Dedifferentiated amniotic fluid mesenchymal stem cell (primary cell): ENCODE data around the gene TPRG1L.

Source experiments
- DNase-seq: peaks from one replicate; pipeline ENCODE4 v3.0.0-alpha.2; 2016; ENCODE audit errors: extremely low spot score

TPRG1L gene

DNA sequence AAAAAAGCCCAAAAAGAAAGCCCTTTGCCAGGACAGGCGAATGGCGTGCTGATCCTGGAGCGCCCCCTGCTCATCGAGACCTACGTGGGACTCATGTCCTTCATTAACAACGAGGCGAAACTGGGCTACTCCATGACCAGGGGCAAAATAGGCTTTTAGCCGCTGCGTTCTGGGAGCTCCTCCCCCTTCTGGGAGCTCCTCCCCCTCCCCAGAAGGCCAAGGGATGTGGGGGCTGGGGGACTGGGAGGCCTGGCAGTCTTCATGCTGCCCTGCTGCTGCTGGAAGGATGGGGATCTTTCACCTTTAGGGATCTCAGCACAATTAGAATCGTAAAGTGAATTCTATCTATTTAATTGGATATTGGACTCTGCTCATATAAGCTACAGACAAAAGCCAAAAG, 3.6 kb downstream of the TPRG1L start:
- no peak for DNase-seq

DNA sequence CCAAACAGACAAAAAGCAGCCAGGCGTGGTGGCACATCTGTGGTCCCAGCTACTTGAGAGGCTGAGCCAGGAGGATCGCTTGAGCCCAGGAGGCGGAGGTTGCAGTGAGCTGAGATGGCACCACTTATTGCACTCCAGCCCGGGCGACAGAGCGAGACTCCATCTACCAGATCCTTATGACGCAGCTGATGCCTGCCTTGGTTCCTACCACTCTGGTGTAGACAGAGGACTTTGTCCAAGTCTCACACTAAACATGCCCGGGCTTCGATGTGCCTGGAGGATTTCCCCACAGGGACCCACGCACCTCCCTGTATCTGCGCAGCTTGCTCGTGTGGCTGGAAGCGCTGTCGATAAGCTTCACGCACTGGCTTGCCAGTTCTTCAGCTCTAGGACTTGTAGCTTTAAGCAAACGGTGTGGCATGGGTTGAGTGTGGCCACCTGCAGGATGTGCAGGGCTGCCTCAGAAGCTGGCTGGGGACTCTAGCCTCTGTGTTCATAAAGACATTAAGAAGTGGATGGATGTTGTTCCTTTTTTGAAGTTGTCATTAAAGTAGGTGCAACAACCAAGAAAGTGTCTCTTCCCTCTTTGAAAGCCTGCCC, 4.8 kb downstream of the TPRG1L start:
- no peak for DNase-seq

DNA sequence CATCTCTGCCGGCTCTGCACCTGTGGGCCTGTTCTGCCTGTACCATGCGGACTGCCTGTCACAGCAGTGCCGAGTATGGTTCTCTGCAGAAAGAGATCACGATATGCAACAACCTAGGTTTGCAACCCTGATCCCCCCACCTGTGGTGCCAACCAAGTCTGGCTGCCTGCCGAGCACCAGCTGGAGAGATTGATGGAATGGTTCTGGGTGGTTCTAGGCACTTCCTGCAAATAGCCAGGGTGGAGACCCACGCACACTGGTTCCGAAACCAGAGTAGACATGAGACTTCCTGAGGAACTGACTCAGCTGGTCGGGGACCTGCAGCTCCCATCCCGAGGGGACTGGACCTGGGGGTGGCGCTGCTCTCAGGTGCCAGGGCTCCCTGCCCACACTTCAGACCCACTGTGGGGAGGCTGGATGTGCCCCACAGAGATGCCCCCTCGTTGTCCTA, 5.4 kb downstream of the TPRG1L start:
- no peak for DNase-seq

DNA sequence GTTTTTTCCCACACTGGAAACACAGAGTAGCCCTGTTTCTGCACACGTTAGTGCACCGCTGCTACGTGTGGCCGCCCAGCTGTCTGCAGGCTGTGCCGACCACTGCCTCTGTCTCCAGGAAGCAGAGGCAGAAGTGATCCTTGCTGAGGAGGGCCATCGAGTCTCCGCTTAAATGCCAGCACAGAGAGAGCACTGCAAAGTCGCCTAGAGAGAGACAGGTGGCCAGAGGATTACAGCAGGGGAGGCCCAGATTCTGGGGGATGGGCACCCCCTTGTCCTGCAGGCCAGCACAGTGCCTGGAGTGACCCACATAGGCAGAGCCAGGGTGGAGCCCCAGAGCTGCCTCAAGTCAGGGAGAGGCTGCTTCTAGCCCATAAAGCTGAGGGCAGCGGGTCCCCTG, 6.1 kb downstream of the TPRG1L start:
- no peak for DNase-seq

DNA sequence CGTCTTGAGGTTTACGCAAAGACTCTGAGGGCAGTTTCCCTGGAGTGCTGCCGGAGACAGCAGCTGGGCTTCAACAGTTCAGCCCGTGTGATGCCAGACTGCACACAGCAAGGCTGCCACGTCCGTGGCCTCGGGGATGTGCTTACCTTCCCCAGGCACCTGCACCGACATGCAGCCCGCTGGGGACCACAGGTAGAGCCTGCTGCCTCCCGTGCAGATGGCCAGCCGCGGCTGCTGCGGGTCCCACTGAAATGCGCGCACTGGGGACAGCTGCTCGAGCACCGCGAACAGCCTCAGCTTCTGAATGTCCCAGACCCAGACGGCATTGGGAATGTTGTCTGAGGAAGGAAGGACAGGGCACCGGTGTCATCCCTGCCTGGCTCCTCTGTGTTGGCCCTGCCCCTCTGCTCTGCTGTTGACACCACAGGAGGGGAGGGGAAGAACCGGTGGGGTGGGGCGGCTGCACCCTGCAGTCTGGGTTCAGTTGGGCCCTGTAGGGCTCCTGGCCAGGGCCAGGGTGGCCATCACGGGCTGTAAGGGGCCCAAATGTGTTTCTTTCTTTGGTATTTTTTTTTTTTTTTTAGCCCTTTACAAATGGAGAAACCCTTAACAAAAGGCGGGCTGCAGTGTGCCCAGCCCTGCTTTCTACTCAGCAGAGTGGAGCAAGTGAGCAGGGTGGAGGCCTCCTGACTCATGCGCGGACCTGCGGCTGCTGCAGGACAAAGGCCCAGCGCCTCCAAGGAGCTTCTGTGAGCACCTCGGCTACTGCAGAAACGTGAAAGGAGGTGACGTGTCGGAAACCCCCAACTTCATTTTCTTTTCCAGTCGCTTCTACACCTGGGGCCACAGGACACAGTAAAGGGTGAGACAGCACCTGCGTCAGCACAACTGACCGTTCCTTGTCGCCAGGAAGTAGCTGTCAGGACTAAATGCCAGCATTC, 6.8 kb downstream of the TPRG1L start:
- no peak for DNase-seq

DNA sequence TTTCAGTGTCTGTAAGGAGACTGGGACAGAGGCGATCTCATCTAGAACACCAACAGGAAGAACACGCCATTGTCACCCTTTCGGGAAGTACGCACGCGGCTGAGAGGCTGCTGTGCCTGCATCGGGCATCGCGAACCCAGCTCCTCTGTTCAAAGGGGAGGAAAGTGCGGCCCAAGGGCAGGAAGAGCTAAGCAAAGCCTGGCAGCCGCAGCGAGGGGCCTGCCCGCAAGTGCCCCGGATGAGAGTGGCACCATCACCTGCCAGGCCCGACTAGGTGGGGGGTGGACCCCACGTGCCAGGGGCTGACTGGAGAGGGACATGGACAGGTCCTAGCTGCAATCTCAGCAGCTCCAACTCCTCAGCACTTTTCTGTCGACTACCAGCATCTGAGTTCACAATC, 7.5 kb downstream of the TPRG1L start:
- no peak for DNase-seq

DNA sequence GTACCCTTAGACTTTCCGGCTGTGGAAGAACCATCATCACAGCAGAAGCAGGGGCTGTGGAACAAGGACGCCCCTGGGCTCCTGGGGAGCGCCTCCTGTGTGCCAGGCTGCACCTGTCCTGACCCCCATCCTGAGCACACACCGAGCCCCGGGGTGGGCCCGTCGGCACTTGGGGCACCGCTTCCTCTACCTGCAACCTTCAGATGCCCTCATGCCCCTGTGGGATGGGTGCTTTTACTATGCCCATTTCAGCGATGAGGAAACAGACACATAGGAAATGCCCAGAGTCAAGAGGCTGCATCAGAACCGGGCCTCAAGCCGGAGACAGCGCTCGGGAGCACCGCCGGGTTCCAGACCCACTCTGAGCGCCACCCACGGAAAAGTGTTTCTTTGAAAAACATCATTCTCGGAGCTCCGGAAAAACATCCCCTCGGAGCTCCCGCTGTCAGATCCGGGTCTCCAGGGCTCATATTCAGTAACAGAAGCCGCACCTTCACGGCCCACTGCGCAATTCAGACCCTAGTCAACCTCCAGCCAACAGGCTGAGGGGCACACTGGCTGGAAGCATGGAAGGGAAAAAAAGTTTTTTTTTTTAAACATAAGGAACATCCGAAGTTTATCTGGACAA, 8.0 kb downstream of the TPRG1L start:
- DNase-seq: no peak

DNA sequence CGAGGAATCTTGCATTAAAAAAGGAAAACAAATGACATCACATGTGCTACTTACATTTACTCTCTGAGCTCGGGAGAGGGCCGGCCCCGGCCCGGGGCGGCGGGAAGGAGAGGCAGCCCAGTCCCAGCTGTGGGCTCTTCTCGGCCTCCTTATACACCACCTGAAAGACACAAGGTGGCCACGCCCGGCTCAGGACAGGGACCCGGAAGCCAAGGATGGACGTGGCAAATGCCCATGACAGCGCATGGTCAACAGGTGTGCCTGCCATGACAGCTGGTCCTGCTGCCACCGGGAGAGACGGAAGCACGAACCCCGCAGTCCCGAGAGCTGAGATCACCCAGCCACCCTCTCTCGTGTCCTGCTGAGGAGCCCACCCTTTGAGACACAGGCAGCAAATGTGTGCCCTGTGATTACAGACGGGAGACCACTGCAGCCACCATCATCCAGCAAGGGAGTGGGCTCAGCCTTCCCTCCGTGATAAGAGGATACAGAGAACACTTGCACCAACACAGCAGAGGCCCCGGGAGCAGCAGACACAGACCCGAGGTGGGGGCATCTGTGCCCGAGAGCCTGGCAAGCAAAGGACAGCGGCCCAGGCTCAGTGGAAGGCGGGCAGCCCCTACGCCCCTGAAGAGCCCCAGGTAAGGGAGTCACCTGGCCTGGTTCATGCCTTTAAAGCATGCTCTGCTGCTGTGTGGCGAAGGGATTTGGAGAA, 8.7 kb downstream of the TPRG1L start:
- DNase-seq: no peak

DNA sequence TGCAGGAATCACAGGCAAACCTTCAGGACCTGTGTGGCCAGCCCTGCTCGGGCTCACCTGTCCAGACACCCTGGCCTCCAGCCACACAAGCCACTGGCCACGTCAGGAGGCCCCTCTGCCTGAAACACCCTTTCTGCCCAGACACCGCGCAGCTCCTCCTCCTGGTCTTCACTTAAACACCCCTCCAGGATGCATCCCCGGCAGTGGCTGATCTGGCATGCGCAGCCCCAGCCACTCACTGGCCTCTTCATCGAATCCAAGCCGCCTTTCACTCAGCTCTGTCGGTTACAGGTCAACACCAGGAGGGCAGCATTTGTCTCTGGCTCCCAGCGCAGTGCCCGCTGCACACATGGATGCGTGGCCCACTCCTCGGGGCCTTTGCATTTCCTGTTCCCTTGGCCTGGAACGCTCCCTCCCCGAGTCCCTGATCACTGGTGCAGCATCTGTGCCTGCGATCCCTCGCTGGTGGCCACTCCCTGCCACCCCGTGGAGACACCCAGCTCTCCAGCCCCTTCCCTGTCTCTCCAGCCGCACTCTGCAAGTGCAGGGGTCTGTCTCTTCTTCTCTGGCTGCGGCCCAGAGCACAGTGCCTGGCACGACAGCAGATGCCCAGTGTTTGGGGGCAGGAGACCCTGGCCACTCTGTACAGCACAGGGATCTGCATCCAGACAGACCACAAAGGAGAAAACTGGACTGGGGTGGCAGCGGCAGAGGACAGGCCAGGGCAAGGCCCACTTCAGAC, 9.4 kb downstream of the TPRG1L start:
- no peak for DNase-seq

DNA sequence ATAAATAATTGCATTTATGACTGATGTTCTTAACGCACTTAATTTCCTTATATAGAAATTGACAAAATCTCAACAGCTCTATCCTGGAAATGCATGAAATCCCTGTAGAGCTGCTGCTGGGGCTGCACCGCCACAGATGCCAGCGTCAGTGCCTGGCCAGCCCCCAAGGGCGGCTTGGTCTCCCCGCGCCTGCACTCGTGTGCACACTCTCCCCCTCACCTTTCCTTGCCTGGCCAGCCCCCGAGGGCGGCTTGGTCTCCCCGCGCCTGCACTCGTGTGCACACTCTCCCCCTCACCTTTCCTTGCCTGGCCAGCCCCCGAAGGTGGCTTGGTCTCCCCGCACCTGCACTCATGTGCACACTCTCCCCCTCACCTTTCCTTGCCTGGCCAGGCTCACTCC, 11.3 kb downstream of the TPRG1L start:
- DNase-seq: no peak

DNA sequence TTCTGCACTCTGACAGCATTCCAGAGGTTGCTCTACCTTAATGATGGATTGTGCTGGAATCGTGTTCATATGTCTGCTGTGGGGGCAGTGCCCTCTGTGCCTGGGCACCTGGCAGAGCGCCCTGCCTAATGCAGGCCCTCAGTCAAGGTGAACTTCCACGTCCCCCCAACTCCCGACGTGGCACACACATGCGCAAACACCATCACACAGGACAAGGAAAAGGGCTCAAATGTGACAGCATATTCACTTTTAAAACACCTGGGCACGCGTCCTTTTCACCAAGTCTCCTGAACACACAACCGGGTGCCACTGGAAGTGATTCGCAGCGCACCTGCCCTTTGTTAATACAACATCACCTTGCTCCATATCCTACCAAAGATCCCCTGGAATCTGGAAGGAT, 11.7 kb downstream of the TPRG1L start:
- DNase-seq: no peak

DNA sequence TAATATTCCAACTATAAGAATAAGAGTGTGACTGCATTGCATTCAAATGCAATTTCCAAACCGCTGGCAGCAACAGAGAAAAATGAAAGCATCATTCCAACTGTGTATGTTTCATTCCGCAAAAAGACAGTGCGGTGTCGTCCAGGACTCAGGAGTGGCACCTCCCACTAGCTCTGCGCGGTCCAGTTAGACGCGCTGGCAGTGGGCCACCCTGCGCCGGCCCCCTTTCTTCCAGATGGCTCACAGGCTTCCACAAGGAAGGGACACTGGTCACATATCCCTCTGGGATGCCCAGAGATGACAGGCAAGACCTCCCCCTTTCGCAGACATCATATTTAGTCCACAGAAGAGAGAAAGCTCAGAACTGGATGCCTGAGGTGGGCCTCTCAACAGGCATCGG, 13.2 kb downstream of the TPRG1L start:
- no peak for DNase-seq

DNA sequence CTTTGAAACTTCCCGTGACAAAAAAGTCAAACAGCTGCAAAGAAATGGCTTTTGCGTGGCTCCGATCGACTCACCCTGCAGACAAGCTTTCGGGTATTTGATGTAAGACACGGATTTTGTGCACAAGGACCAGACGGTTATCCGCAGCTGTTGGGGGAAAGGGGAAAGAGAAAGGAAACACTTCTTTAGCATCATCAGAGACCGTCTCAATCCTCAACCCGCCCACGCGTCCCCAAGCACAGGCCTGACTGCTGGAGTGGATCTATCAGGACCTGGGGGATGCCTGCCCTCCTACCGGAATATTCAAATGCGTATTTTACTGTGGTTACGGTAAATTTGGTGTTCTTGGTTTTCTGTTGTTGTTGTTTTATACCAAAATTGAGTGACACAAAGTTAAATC, 13.9 kb downstream of the TPRG1L start:
- DNase-seq: no peak

DNA sequence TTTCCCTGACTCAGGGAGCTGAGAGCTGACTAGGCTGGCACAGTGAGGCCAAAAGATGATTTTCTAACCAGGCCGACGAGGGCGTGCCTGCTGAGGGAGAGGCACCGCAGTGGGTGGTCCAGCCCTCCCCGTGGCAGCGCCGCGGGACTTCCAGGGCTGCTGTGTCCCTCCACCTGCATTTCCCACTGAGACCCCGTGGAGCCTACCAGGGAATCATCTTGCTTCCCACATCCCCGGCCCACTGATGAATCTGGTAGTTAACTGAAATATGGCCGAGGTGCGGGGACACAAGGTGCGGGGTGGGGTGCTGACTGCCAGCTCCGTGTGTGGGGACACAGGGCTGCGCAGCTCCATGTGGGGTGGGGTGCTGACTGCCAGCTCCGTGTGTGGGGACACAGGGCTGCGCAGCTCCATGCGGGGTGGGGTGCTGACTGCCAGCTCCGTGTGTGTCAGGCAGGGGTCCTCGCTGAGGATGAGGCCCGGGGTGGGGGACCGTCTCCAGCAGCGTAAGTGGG, 14.6 kb downstream of the TPRG1L start:
- DNase-seq: no peak

DNA sequence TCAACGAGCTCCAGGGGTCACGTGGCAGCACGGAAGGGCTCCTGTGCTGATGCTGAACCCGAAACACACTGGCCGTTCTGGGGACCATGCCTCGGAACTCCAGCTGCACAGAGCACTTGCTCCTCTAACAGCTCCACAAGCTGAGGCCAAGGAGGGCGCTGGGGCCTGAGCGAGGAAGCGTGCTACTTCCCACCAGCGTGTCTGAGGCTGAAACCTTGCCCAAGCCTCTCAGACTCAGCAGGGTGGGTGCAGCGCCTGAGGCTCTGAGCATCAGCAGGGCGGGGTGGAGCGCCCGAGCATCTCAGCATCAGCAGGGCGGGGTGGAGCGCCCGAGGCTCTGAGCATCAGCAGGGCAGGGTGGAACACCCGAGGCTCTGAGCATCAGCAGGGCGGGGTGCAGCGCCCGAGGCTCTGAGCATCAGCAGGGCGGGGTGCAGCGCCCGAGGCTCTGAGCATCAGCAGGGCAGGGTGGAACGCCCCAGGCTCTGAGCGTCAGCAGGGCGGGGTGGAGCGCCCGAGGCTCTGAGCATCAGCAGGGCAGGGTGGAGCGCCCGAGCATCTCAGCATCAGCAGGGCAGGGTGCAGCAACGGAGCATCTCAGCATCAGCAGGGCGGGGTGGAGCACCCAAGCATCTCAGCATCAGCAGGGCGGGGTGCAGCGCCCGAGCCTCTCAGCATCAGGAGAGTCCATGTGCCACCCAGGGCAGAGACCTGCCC, 15.5 kb downstream of the TPRG1L start:
- no peak for DNase-seq

DNA sequence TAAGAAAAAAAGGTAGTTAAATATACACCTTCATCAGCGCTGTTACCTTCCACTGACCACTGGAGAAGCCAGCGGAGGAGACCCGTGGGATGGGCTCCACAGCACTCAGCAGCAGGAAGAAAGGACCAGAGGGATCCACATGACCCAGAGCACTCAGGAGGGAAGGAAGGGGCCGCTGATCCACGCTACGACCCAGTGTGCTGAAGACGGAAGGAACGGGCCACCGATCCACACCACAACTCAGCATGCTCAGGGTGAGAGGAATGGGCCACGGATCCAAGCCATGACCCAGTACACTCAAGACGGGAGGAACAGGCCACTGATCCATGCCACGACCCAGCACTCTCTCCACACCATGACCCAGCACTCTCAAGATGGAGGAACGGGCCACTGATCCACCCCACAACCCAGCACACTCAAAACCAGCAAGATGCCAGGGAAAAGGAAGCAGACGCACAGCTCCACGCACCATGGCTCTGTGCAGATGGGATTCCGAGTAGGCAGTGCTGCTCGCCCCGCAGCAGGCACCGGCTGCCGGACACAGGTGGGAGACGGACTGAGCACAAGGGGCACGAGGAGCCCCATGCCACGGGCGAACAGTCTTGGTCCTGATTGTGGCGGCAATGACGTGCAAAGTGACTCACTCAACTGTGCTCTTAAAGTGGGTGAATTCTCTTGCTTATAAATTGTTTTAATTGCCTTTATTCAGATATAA, 16.4 kb downstream of the TPRG1L start:
- DNase-seq: no peak

DNA sequence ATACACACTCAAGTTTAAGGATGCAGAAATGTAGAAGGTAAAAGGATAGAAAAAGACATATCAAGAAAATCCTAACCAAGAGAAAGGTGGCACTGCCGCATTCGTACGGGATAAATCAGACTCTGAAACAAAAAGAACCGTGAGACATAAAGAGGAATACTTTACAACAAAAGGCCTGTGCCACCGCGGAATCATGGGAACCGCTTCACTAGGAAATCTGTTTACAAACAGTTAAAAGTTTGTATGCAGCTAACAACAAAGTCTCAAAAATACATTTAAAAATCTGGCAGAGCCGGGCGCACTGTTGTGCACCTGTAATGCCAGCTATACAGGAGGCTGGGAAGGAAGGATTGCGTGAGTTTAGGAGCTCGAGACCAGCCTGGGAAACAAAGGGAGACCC, 17.0 kb downstream of the TPRG1L start:
- DNase-seq: no peak

DNA sequence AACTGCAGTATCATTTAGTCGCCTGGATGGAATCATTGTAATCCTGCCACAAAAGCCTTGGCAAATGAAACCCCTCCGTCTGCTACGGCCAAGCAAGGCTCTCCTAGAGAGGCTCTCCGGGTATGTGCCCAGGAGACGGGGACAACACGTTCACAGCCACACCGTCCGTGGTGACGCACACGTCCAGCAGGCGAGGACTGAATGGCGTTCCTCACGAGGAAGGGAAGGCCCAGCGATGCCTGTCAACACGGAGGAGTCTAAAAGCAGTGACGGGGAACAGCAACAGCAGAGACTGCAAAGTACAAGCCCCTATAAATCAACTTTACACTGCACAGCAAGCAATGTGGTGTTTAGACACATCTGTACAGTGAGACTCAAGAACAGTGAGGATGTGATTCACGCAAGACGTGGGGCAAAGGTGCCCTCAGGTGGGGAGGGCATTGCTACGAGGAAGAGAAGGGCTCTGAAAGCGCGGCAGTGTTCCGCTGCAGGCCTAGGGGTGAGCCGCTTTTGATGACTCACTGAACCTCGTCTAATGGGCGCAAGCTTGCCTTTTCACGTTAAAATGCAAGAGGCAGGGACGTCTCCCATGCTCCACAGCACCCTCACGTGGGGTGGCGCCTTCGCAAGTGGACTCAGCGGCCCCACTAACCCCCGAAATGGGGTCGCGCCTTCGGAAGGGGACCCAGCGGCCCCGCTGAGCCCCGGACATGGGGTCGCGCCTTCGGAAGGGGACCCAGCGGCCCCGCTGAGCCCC, 18.3 kb downstream of the TPRG1L start:
- no peak for DNase-seq

DNA sequence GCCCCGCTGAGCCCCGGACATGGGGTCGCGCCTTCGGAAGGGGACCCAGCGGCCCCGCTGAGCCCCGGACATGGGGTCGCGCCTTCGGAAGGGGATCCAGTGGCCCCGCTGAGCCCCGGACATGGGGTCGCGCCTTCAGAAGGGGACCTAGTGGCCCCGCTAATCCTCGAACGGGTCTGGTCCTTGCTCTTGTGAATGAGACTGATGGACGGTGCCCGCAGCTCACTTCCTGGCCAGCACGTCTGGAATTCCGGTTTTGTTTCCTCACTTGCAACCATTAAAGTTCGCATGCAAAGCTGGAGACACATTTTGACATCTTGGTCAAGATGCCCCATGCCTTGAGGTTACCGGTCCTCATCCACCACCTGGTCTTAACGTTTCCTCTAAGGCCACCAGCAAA, 19.5 kb downstream of the TPRG1L start:
- no peak for DNase-seq
